Measurements from ENCODE around the gene ZBTB7C. TPM values are rescaled to one million over a fixed set of nuclear protein-coding genes. Genes with fewer than 3 reads are reported as not detected.

The ZBTB7C gene
- total and polyA plus RNA-seq, 4 donors: 3.2 to 10.9 (median 3.7) TPM

- Histone ChIP-seq H3K9ac (ENCODE audit: insufficient read depth in 1 of 2, low read length in 2 of 2) (no peak overlapping the region), H3K9me3 (ENCODE audit: control insufficient read depth in 4 of 4, insufficient read depth in 3 of 4, low read length in 3 of 4) (no peaks in the 10 kb centered on the region), H3K4me3 (no peak overlapping the region), H3K27ac (ENCODE audit: low read depth in 1 of 2, low read length in 1 of 2) (no peak overlapping the region), H3K4me1 (ENCODE audit: control insufficient read depth in 5 of 5, insufficient read depth in 5 of 5, low read length in 5 of 5) (peaks cover 0 to 7% (median 0%) of the 10 kb centered on the region in 5 donors), H3K36me3 (ENCODE audit: control insufficient read depth in 4 of 4, insufficient read depth in 4 of 4, low read length in 4 of 4) (no peaks in the 10 kb centered on the region), H3K27me3 (ENCODE audit: control insufficient read depth in 3 of 3, insufficient read depth in 3 of 3, low read length in 2 of 3) (no peaks in the 10 kb centered on the region)
- ATAC-seq (ENCODE audit: insufficient read depth, low FRiP score): no peak
- 95 to 96% methylated on average over 13 of the region's 13 CpGs for WGBS, 2 donors
- DNase-seq: no peak
- TF ChIP-seq, protein P1, sequence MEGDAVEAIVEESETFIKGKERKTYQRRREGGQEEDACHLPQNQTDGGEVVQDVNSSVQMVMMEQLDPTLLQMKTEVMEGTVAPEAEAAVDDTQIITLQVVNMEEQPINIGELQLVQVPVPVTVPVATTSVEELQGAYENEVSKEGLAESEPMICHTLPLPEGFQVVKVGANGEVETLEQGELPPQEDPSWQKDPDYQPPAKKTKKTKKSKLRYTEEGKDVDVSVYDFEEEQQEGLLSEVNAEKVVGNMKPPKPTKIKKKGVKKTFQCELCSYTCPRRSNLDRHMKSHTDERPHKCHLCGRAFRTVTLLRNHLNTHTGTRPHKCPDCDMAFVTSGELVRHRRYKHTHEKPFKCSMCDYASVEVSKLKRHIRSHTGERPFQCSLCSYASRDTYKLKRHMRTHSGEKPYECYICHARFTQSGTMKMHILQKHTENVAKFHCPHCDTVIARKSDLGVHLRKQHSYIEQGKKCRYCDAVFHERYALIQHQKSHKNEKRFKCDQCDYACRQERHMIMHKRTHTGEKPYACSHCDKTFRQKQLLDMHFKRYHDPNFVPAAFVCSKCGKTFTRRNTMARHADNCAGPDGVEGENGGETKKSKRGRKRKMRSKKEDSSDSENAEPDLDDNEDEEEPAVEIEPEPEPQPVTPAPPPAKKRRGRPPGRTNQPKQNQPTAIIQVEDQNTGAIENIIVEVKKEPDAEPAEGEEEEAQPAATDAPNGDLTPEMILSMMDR (IDR thresholded peaks at IDR 0.05; ENCODE audit: control extremely low read depth, extremely low read depth): no peak
Observed at GRCh38 chr18:48296581-48296980, 112.6 kb downstream of the ZBTB7C start.

DNA sequence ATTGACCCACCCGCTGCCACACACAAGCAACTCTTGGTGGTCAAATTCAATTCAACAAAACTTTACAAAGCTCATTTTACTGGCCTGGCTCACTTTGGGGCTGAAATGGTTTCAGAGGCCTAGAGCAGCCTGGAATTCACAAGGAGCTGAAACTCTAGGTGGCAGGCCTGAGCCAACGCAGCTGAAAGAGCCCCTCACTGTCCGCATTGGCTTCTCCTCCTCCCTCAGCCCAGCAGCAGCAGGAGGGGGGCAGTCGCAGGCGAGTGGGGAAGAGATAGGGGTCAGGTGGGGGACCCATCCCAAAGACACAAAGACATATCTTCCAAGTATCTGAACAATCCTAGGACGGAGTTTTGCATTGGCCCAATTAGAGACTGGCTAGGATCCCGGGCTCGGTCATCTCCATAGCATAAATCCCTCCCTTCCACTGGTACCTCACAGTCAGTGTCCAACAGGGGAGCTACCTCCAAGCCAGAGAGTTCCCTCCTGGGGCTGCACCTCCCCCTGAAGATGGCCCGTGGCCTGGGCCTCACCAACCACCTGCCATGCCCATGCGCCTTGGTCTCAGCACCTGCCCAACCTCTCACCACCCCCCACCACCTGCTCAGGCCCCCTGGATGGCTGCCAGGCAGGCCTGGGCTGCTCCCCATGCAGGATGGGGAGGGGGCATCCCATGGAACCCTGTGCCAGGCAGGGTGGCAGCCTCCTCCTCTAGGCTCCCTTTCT, 113.4 kb downstream of the ZBTB7C start:
- 89 to 91% methylated on average over 10 of the region's 10 CpGs for WGBS, 2 donors
- Histone ChIP-seq H3K9me3 (ENCODE audit: control insufficient read depth in 4 of 4, insufficient read depth in 3 of 4, low read length in 3 of 4) (no peaks in the 10 kb centered on the region), H3K36me3 (ENCODE audit: control insufficient read depth in 4 of 4, insufficient read depth in 4 of 4, low read length in 4 of 4) (no peaks in the 10 kb centered on the region), H3K27ac (ENCODE audit: low read depth in 1 of 2, low read length in 1 of 2) (no peak overlapping the region), H3K27me3 (ENCODE audit: control insufficient read depth in 3 of 3, insufficient read depth in 3 of 3, low read length in 2 of 3) (no peaks in the 10 kb centered on the region), H3K9ac (ENCODE audit: insufficient read depth in 1 of 2, low read length in 2 of 2) (no peak overlapping the region), H3K4me1 (ENCODE audit: control insufficient read depth in 5 of 5, insufficient read depth in 5 of 5, low read length in 5 of 5) (peaks cover 0 to 7% (median 0%) of the 10 kb centered on the region in 5 donors), H3K4me3 (no peak overlapping the region)
- TF ChIP-seq, protein P1 (IDR thresholded peaks at IDR 0.05; ENCODE audit: control extremely low read depth, extremely low read depth): no peak
- ATAC-seq (ENCODE audit: insufficient read depth, low FRiP score) (no peak), DNase-seq (peak in 2 of 3 donors; percentile 32 to 45)

DNA sequence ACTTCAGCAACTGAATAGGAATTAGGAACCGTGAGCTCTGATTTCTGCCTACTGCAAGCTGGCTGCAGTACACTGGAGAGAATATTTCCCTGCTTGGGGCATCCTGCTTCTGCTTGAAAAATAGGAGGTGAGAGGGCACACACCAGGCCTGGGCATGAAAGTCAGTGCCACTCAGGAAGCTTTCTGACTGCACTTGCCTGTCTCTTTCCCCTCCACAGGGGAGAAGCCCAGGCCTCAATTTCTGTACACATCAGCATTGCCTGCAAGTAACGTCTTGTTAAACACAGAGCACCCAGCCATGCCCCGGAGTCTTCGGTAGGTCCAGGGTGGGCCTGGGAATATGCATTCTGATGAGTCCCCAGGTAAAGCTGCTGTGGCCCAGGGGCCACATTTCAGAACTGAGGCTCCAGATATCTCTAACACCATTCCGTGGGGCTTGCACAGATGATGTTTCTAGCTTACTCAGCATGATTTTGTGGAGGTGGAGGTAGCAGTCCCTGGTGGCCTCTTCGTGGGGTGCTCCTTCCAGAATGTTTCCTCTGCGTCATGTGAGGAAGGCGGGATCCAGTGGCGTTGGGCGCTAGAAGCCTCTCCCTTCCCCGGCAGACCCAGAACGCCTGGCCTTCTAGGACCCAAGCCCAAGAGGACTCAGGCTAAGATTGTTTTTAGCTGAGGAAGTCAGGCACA, 114.1 kb downstream of the ZBTB7C start:
- no peak overlapping the region for H3K9ac ChIP-seq (ENCODE audit: insufficient read depth in 1 of 2, low read length in 2 of 2)
- DNase-seq (no peak), ATAC-seq (ENCODE audit: insufficient read depth, low FRiP score) (no peak)
- no peaks in the 10 kb centered on the region for H3K9me3 ChIP-seq (ENCODE audit: control insufficient read depth in 4 of 4, insufficient read depth in 3 of 4, low read length in 3 of 4)
- H3K27ac ChIP-seq (ENCODE audit: low read depth in 1 of 2, low read length in 1 of 2): no peak overlapping the region
- TF ChIP-seq, protein P1 (IDR thresholded peaks at IDR 0.05; ENCODE audit: control extremely low read depth, extremely low read depth): no peak
- no peaks in the 10 kb centered on the region for H3K36me3 ChIP-seq (ENCODE audit: control insufficient read depth in 4 of 4, insufficient read depth in 4 of 4, low read length in 4 of 4)
- H3K4me1 ChIP-seq (ENCODE audit: control insufficient read depth in 5 of 5, insufficient read depth in 5 of 5, low read length in 5 of 5): peaks cover 0 to under 1% (median 0%) of the 10 kb centered on the region in 5 donors
- H3K4me3 ChIP-seq: no peak overlapping the region
- H3K27me3 ChIP-seq (ENCODE audit: control insufficient read depth in 3 of 3, insufficient read depth in 3 of 3, low read length in 2 of 3): no peaks in the 10 kb centered on the region
- WGBS, 2 donors: 92 to 94% methylated on average over 12 of the region's 12 CpGs

All from lung (tissue), 12 donors.